ENCODE results near the gene DIP2B. TPM values are rescaled to one million over a fixed set of nuclear protein-coding genes. Genes with fewer than 3 reads are reported as not detected.
"Not testable (repeated sequence)": the region's sequence is repeated elsewhere in the genome, so short reads cannot be mapped to it uniquely, and the experiment has no call there.

Gene DIP2B
- total RNA-seq, 2 experiments from 2014 or later = 17.0 to 24.1 TPM

DNA sequence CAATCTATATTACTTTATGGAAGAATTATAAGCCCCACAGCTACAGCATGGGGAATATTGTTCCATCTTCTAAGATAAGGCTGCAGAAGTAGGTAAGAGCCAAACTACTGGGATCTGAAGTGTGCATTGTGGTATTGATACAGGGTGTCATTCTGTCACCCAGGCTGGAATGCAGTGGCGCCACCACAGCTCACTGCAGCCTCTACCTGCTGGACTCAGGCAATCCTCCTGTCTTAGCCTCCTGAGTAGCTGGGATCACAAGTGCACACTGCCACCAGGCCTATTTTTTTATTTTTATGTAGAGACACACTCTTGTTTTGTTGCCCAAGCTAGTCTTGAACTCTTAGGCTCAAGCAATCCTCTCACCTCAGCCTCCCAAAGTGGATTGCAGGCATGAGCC lies 21.3 kb upstream of the DIP2B start:
- no TSS peak for BruUV-seq (replicated peaks)
- ChIA-PET CTCF (ENCODE audit: unreplicated experiment) (no interaction called here), POLR2A (interaction anchor here (0.5 to 0.6 kb wide), 2 partner anchors 16 to 114 kb away, joined by 3 read pairs; no protein-coding TSS in a partner anchor)

DNA sequence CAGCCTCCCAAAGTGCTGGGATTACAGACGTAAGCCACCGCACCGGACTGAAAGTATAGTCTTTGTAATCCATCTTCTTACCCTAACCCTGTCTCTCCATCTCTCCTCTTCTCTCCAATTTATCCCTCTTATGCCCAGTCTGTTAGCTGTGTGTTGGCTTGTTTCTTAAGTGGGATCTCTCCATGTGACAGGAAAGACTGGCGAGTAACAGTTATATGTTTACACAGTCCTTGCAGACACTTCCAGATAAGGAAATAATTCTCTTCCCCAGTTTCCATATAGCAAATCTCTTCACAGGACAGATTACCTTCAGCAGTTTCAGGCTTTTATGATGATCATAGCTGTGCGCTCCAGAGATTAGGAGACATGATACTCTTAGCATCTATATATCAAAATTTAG lies 16.0 kb upstream of the DIP2B start:
- Histone ChIP-seq H3K79me2 (ENCODE audit: insufficient read depth, low read depth, low read length) (no peaks in the 10 kb centered on the region), H3K9me3 (ENCODE audit: low read length) (peaks cover 11% of the 10 kb centered on the region), H4K20me1 (ENCODE audit: insufficient read depth, low read length) (no peaks in the 10 kb centered on the region), H2AFZ (ENCODE audit: low read length) (no peak overlapping the region), H3K36me3 (ENCODE audit: insufficient read depth, low read length) (no peaks in the 10 kb centered on the region), H3K4me1 (ENCODE audit: insufficient read depth, low read length, poor library complexity, severe bottlenecking) (no peaks in the 10 kb centered on the region), H3K4me2 (ENCODE audit: low read length) (no peak overlapping the region), H3K27ac (ENCODE audit: low read depth, low read length, poor library complexity, severe bottlenecking) (no peak overlapping the region), H3K4me3 (ENCODE audit: low read depth, low read length, poor library complexity, severe bottlenecking) (no peak overlapping the region), H3K9me2 (ENCODE audit: insufficient read depth, low read length) (no peaks in the 10 kb centered on the region)
- CTCF ChIA-PET (ENCODE audit: unreplicated experiment) = no interaction called here
- intact Hi-C loops (cut with micrococcal nuclease; ENCODE audit: unreplicated experiment) = no loop called here
- TF ChIP-seq EZH2phosphoT487 (IDR thresholded peaks at IDR 0.05; ENCODE audit: borderline replicate concordance, low read depth, low read length) = no peak
- TF ChIP-seq, protein P1, sequence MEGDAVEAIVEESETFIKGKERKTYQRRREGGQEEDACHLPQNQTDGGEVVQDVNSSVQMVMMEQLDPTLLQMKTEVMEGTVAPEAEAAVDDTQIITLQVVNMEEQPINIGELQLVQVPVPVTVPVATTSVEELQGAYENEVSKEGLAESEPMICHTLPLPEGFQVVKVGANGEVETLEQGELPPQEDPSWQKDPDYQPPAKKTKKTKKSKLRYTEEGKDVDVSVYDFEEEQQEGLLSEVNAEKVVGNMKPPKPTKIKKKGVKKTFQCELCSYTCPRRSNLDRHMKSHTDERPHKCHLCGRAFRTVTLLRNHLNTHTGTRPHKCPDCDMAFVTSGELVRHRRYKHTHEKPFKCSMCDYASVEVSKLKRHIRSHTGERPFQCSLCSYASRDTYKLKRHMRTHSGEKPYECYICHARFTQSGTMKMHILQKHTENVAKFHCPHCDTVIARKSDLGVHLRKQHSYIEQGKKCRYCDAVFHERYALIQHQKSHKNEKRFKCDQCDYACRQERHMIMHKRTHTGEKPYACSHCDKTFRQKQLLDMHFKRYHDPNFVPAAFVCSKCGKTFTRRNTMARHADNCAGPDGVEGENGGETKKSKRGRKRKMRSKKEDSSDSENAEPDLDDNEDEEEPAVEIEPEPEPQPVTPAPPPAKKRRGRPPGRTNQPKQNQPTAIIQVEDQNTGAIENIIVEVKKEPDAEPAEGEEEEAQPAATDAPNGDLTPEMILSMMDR (conservative IDR thresholded peaks at IDR 0.05; ENCODE audit: low read length) = no peak
- DNase-seq (ENCODE audit: low spot score) = no peak
- no TSS peak for BruUV-seq (replicated peaks)
- POLR2A ChIA-PET = interaction anchor here (0.9 kb wide), 1 partner anchor 9 kb away, joined by 5 read pairs; no protein-coding TSS in a partner anchor

More for the DNA sequence above, 21.3 kb upstream of the DIP2B start:
- Histone ChIP-seq H3K9me2 (ENCODE audit: insufficient read depth, low read length) (no peaks in the 10 kb centered on the region), H3K27ac (ENCODE audit: low read depth, low read length, poor library complexity, severe bottlenecking) (no peak overlapping the region), H3K79me2 (ENCODE audit: insufficient read depth, low read depth, low read length) (no peaks in the 10 kb centered on the region), H3K4me3 (ENCODE audit: low read depth, low read length, poor library complexity, severe bottlenecking) (no peak overlapping the region), H3K4me2 (ENCODE audit: low read length) (no peak overlapping the region), H2AFZ (ENCODE audit: low read length) (no peak overlapping the region), H3K36me3 (ENCODE audit: insufficient read depth, low read length) (peaks cover 5% of the 10 kb centered on the region; the same call in 1 of the 2 replicates), H3K9me3 (ENCODE audit: low read length) (no peaks in the 10 kb centered on the region), H3K4me1 (ENCODE audit: insufficient read depth, low read length, poor library complexity, severe bottlenecking) (no peaks in the 10 kb centered on the region), H4K20me1 (ENCODE audit: insufficient read depth, low read length) (no peaks in the 10 kb centered on the region)
- no peak for DNase-seq (ENCODE audit: low spot score)
- TF ChIP-seq, protein P1 (conservative IDR thresholded peaks at IDR 0.05; ENCODE audit: low read length) = 0 out of 2 replicates have a peak, but pooled peaks have one; percentile 13
- no peak for TF ChIP-seq EZH2phosphoT487 (IDR thresholded peaks at IDR 0.05; ENCODE audit: borderline replicate concordance, low read depth, low read length)
- intact Hi-C loops (cut with micrococcal nuclease; ENCODE audit: unreplicated experiment) = no loop called here

DNA sequence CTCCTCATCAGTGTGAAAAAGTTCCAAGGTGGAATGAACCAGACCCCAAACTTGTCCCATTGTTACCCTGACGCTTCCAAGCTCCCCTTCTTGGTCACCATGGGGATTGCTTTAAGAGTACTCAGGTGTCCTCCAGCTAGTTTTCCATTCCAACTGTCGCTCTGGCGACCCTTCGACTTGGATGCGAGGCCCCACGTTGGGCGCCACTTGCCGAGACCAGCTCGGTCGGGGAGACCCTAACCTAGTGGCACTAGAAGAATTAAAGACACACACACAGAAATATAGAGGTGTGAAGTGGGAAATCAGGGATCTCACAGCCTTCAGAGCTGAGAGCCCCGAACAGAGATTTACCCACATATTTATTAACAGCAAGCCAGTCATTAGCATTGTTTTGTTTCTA lies 6.7 kb upstream of the DIP2B start:
- H4K20me1 ChIP-seq (ENCODE audit: insufficient read depth, low read length); H3K27ac ChIP-seq (ENCODE audit: low read depth, low read length, poor library complexity, severe bottlenecking); H3K9me3 ChIP-seq (ENCODE audit: low read length); H3K4me2 ChIP-seq (ENCODE audit: low read length); BruUV-seq (replicated peaks); H3K9me2 ChIP-seq (ENCODE audit: insufficient read depth, low read length); H3K36me3 ChIP-seq (ENCODE audit: insufficient read depth, low read length); H2AFZ ChIP-seq (ENCODE audit: low read length); H3K4me3 ChIP-seq (ENCODE audit: low read depth, low read length, poor library complexity, severe bottlenecking); H3K4me1 ChIP-seq (ENCODE audit: insufficient read depth, low read length, poor library complexity, severe bottlenecking); H3K79me2 ChIP-seq (ENCODE audit: insufficient read depth, low read depth, low read length); intact Hi-C loops (cut with micrococcal nuclease; ENCODE audit: unreplicated experiment); CTCF ChIA-PET (ENCODE audit: unreplicated experiment): not testable (repeated sequence)
- POLR2A ChIA-PET = interaction anchor here (0.5 to 2.0 kb wide), 3 partner anchors 10 to 248 kb away, joined by 3 to 5 read pairs (median 4); no protein-coding TSS in a partner anchor
- DNase-seq (ENCODE audit: low spot score) = peak; percentile 17
